CD4-positive, alpha-beta T cell (primary cell): ENCODE data around the gene CDHR5. TPM values are rescaled to one million over a fixed set of nuclear protein-coding genes. Genes with fewer than 3 reads are reported as not detected.

Experiments
- ATAC-seq: fragments of 200-7000 bp; cut with Tn5 transposase; one replicate; pipeline ENCODE4 v1.10.0; 2022; ENCODE audit warnings: mild to moderate bottlenecking; ENCODE audit not compliant: poor library complexity
- CTCF ChIA-PET: fragments of 350-600 bp; sonication (Branson Sonifier 250); formaldehyde crosslinking; loops from one replicate; lab custom pipeline; 2021; ENCODE audit warnings: antibody characterized with exemption, inconsistent platforms; lab: Charles Lee
- POLR2A ChIA-PET: fragments of 350-600 bp; sonication (Branson Sonifier 250); formaldehyde crosslinking; loops from one replicate; lab custom pipeline; 2021; ENCODE audit warnings: antibody characterized with exemption, inconsistent platforms; lab: Charles Lee
- DNase-seq, 14 experiments: peaks; one replicate each; pipeline ENCODE4 v3.0.0-alpha.2; 2013 to 2020; ENCODE audit warnings: mixed read lengths in 2 of 14
- H3K27ac ChIP-seq, 2 donors: one replicate each; pipeline versions ENCODE4 v1.5.1 to v1.7.0; 2013; ENCODE audit warnings: low read length in 2 of 2, low read depth in 1 of 2, mild to moderate bottlenecking in 1 of 2
- H3K27me3 ChIP-seq, 2 experiments: 1 replicate in 1 of 2; 2 replicates in 1 of 2; pipeline versions ENCODE4 v1.6.1 to v1.7.0; 2013; ENCODE audit warnings: low read length in 2 of 2, control low read depth in 1 of 2, mild to moderate bottlenecking in 1 of 2, moderate library complexity in 1 of 2; ENCODE audit not compliant: insufficient read depth in 2 of 2, control insufficient read depth in 1 of 2
- H3K36me3 ChIP-seq: one replicate; pipeline ENCODE4 v1.6.1; 2013; ENCODE audit warnings: low read length, control low read depth; ENCODE audit not compliant: insufficient read depth
- H3K4me1 ChIP-seq: one replicate; pipeline ENCODE4 v1.6.1; 2013; ENCODE audit warnings: low read length, control low read depth; ENCODE audit not compliant: insufficient read depth
- H3K4me3 ChIP-seq: one replicate; pipeline ENCODE4 v1.5.1; 2013; ENCODE audit warnings: mild to moderate bottlenecking, low read length, moderate library complexity
- H3K9me3 ChIP-seq, 2 experiments: 1 replicate in 1 of 2; 2 replicates in 1 of 2; pipeline versions ENCODE4 v1.6.1 to v1.7.0; 2013; ENCODE audit warnings: low read length in 2 of 2, mild to moderate bottlenecking in 2 of 2, control low read depth in 1 of 2, moderate library complexity in 1 of 2; ENCODE audit not compliant: control insufficient read depth in 1 of 2, insufficient read depth in 1 of 2
- H3K27ac Mint-ChIP-seq: one replicate; pipeline ENCODE4 v1.8.0; 2020; ENCODE audit warnings: mixed read lengths
- H3K27me3 Mint-ChIP-seq: one replicate; pipeline ENCODE4 v1.8.0; 2021; ENCODE audit warnings: mixed read lengths
- H3K36me3 Mint-ChIP-seq: one replicate; pipeline ENCODE4 v1.8.0; 2021; ENCODE audit warnings: low read depth, mixed read lengths
- H3K4me1 Mint-ChIP-seq: one replicate; pipeline ENCODE4 v1.8.0; 2021; ENCODE audit warnings: low read depth, mixed read lengths
- H3K4me3 Mint-ChIP-seq: one replicate; pipeline ENCODE4 v1.8.0; 2020; ENCODE audit warnings: mild to moderate bottlenecking, mixed read lengths
- H3K9me3 Mint-ChIP-seq: one replicate; pipeline ENCODE4 v1.8.0; 2020; ENCODE audit warnings: mixed read lengths
- CTCF ChIP-seq: fragments of 200-600 bp; IDR thresholded peaks from one replicate; pipeline ENCODE4 v1.8.0; 2022; ENCODE audit warnings: antibody characterized with exemption, mild to moderate bottlenecking
- intact Hi-C, 2 experiments: fragments of 100-400 bp; cut with DNase I in 1 of 2; cut with micrococcal nuclease in 1 of 2; formaldehyde crosslinking; loops; one replicate each; pipeline versions ENCODE4 v1.15.1 to v1.9.0; 2023 to 2025; cut with DNase I, micrococcal nuclease
- total RNA-seq, 174 experiments: library from RNA in 2 of 174; stranded (reverse) in 2 of 174; gene quantifications; one replicate each; pipeline ENCODE4 v1.2.3 and lab custom pipeline; 2021 to 2026

Gene CDHR5
- total RNA-seq, 2 experiments from 2014 or later = not detected

GRCh38 chr11:660681-661444 lies 36.1 kb upstream of the CDHR5 start:
- no peaks in the 10 kb centered on the region for H3K4me1 ChIP-seq

GRCh38 chr11:660281-660680 lies 35.5 kb upstream of the CDHR5 start:
- Mint-ChIP-seq H3K36me3 (peaks cover 19% of the 10 kb centered on the region), H3K27me3 (no peaks in the 10 kb centered on the region), H3K27ac (no peak overlapping the region), H3K4me1 (no peaks in the 10 kb centered on the region), H3K9me3 (no peaks in the 10 kb centered on the region), H3K4me3 (no peak overlapping the region)
- H3K9me3 ChIP-seq = no peaks in the 10 kb centered on the region
- H3K4me1 ChIP-seq = no peaks in the 10 kb centered on the region
- intact Hi-C loops = no loop called here
- ATAC-seq (no peak), DNase-seq (no peak)
- H3K27me3 ChIP-seq = no peaks in the 10 kb centered on the region
- no peak for TF ChIP-seq CTCF
- no peak overlapping the region for H3K27ac ChIP-seq
- no peak overlapping the region for H3K4me3 ChIP-seq
- H3K36me3 ChIP-seq = peaks cover 42% of the 10 kb centered on the region
- ChIA-PET CTCF (no interaction called here), POLR2A (no interaction called here)

More at GRCh38 chr11:660681-661444, 36.1 kb upstream of the CDHR5 start:
- ChIA-PET CTCF (interaction anchor here (1.7 kb wide), 1 partner anchor 106 kb away, joined by 6 read pairs; no protein-coding TSS in a partner anchor), POLR2A (no interaction called here)
- no peak overlapping the region for H3K27ac Mint-ChIP-seq
- no peaks in the 10 kb centered on the region for H3K9me3 ChIP-seq
- intact Hi-C loops = loop anchor here in 1 of 2 experiments (1.0 kb wide), 1 partner anchor 104 kb away; no protein-coding TSS in a partner anchor
- H3K27ac ChIP-seq = no peak overlapping the region
- H3K36me3 ChIP-seq = peaks cover 42% of the 10 kb centered on the region
- H3K27me3 ChIP-seq = no peaks in the 10 kb centered on the region
- no peak for ATAC-seq
- no peaks in the 10 kb centered on the region for H3K9me3 Mint-ChIP-seq
- H3K36me3 Mint-ChIP-seq = peaks cover 25% of the 10 kb centered on the region
- TF ChIP-seq CTCF = no peak
- no peaks in the 10 kb centered on the region for H3K4me1 Mint-ChIP-seq
- no peak overlapping the region for H3K4me3 ChIP-seq
- no peak overlapping the region for H3K4me3 Mint-ChIP-seq
- DNase-seq = no peak
- no peaks in the 10 kb centered on the region for H3K27me3 Mint-ChIP-seq

- Mint-ChIP-seq H3K27ac (no peak overlapping the region), H3K27me3 (no peaks in the 10 kb centered on the region), H3K9me3 (no peaks in the 10 kb centered on the region), H3K4me3 (no peak overlapping the region), H3K4me1 (no peaks in the 10 kb centered on the region), H3K36me3 (peaks cover 17% of the 10 kb centered on the region)
- ChIA-PET CTCF (no interaction called here), POLR2A (no interaction called here)
- Histone ChIP-seq H3K4me3 (no peak overlapping the region), H3K27me3 (no peaks in the 10 kb centered on the region), H3K4me1 (no peaks in the 10 kb centered on the region), H3K36me3 (peaks cover 42% of the 10 kb centered on the region), H3K27ac (no peak overlapping the region), H3K9me3 (no peaks in the 10 kb centered on the region)
- DNase-seq (no peak), ATAC-seq (no peak)
- TF ChIP-seq CTCF = no peak
- intact Hi-C loops = no loop called here
Measured at GRCh38 chr11:659532-660085, 34.9 kb upstream of the CDHR5 start.
